CD14-positive monocyte (primary cell): ENCODE measurements around the gene MBL2. TPM values are rescaled to one million over a fixed set of nuclear protein-coding genes. Genes with fewer than 3 reads are reported as not detected.

Source experiments
- DNase-seq, 3 donors: peaks; one replicate each; pipeline ENCODE4 v3.0.0-alpha.2; 2011 to 2022
- H2AFZ ChIP-seq: 2 replicates; pipeline ENCODE4 v1.6.0; 2012; ENCODE audit warnings: mild to moderate bottlenecking, low read depth, low read length, inconsistent platforms; ENCODE audit not compliant: insufficient read depth, poor library complexity, severe bottlenecking
- H3K27ac ChIP-seq, 2 donors: 1 replicate in 1 of 2; 2 replicates in 1 of 2; pipeline ENCODE4 v1.5.1; 2012 to 2013; ENCODE audit warnings: low read length in 2 of 2, control low read depth in 1 of 2, inconsistent platforms in 1 of 2, low read depth in 1 of 2, mild to moderate bottlenecking in 1 of 2
- H3K27me3 ChIP-seq, 2 donors: one replicate each; pipeline versions ENCODE4 v1.6.0 to v1.6.1; 2011 to 2013; ENCODE audit warnings: low read length in 2 of 2; ENCODE audit not compliant: control insufficient read depth in 2 of 2, insufficient read depth in 2 of 2
- H3K36me3 ChIP-seq, 2 donors: replicated peaks in 1 of 2; 1 replicate in 1 of 2; 2 replicates in 1 of 2; pipeline versions ENCODE4 v1.5.1 to v1.6.1; 2012 to 2013; ENCODE audit warnings: low read length in 2 of 2, control low read depth in 1 of 2, inconsistent platforms in 1 of 2, mild to moderate bottlenecking in 1 of 2; ENCODE audit not compliant: insufficient read depth in 2 of 2, control insufficient read depth in 1 of 2
- H3K4me1 ChIP-seq, 2 donors: 1 replicate in 1 of 2; 2 replicates in 1 of 2; pipeline versions ENCODE4 v1.5.1 to v1.6.1; 2012 to 2013; ENCODE audit warnings: low read length in 2 of 2, control low read depth in 1 of 2, inconsistent platforms in 1 of 2, mild to moderate bottlenecking in 1 of 2, moderate library complexity in 1 of 2; ENCODE audit not compliant: insufficient read depth in 2 of 2, control insufficient read depth in 1 of 2
- H3K4me2 ChIP-seq: replicated peaks from 2 replicates; pipeline ENCODE3; 2012; ENCODE audit warnings: low read length, moderate library complexity, mild to moderate bottlenecking; ENCODE audit not compliant: poor library complexity, severe bottlenecking; ENCODE audit errors: extremely low read depth
- H3K4me3 ChIP-seq, 3 experiments: fragments of 200-600 bp in 1 of 3; sonication (generic) in 1 of 3; replicated peaks in 1 of 3; 1 replicate in 2 of 3; 2 replicates in 1 of 3; pipeline ENCODE4 v1.5.1; 2011 to 2013; ENCODE audit warnings: low read length in 3 of 3, mild to moderate bottlenecking in 3 of 3, control low read depth in 2 of 3, low read depth in 2 of 3, inconsistent platforms in 1 of 3, moderate library complexity in 1 of 3
- H3K79me2 ChIP-seq: 2 replicates; pipeline ENCODE4 v1.6.0; 2012; ENCODE audit warnings: mild to moderate bottlenecking, control low read depth, inconsistent platforms, low read length, moderate library complexity; ENCODE audit not compliant: insufficient read depth
- H3K9ac ChIP-seq: 2 replicates; pipeline ENCODE4 v1.6.0; 2017; ENCODE audit warnings: low read length, mild to moderate bottlenecking; ENCODE audit not compliant: insufficient read depth, poor library complexity, severe bottlenecking
- H3K9me3 ChIP-seq, 2 donors: replicated peaks in 1 of 2; 1 replicate in 1 of 2; 2 replicates in 1 of 2; pipeline versions ENCODE4 v1.5.1 to v1.6.1; 2012 to 2013; ENCODE audit warnings: low read length in 2 of 2, control low read depth in 1 of 2; ENCODE audit not compliant: control insufficient read depth in 1 of 2, insufficient read depth in 1 of 2
- H4K20me1 ChIP-seq: 2 replicates; pipeline ENCODE4 v1.6.0; 2012; ENCODE audit warnings: mild to moderate bottlenecking, low read length, control low read depth, moderate library complexity; ENCODE audit not compliant: insufficient read depth
- H3K27ac Mint-ChIP-seq, 7 donors: one replicate each; pipeline ENCODE4 v1.8.0; 2020; ENCODE audit warnings: mild to moderate bottlenecking in 7 of 7, mixed read lengths in 7 of 7, moderate library complexity in 6 of 7, inconsistent platforms in 2 of 7
- H3K27me3 Mint-ChIP-seq, 3 donors: one replicate each; pipeline ENCODE4 v1.8.0; 2021 to 2022; ENCODE audit warnings: low read depth in 3 of 3, mild to moderate bottlenecking in 3 of 3, mixed read lengths in 3 of 3, moderate library complexity in 3 of 3, inconsistent platforms in 1 of 3
- H3K36me3 Mint-ChIP-seq, 2 donors: one replicate each; pipeline ENCODE4 v1.8.0; 2020; ENCODE audit warnings: mixed read lengths in 2 of 2, inconsistent platforms in 1 of 2, mild to moderate bottlenecking in 1 of 2
- H3K4me1 Mint-ChIP-seq: one replicate; pipeline ENCODE4 v1.8.0; 2020; ENCODE audit warnings: mild to moderate bottlenecking, mixed read lengths
- H3K4me3 Mint-ChIP-seq, 2 donors: one replicate each; pipeline ENCODE4 v1.8.0; 2020; ENCODE audit warnings: mild to moderate bottlenecking in 2 of 2, mixed read lengths in 2 of 2, moderate library complexity in 1 of 2
- H3K9me3 Mint-ChIP-seq, 7 donors: one replicate each; pipeline ENCODE4 v1.8.0; 2020 to 2022; ENCODE audit warnings: mixed read lengths in 7 of 7, mild to moderate bottlenecking in 6 of 7, moderate library complexity in 6 of 7, inconsistent platforms in 2 of 7
- CTCF ChIP-seq: fragments of 200-600 bp; IDR thresholded peaks from one replicate; pipeline ENCODE4 v1.8.0; 2022; ENCODE audit warnings: antibody characterized with exemption, mild to moderate bottlenecking
- WGBS: methylation state at CpG from one replicate; pipeline ENCODE4 v1.1.5; 2013; ENCODE audit warnings: missing lambda C conversion rate; ENCODE audit not compliant: insufficient coverage; 5-methylcytosine and 5-hydroxymethylcytosine counted together
- intact Hi-C, 2 donors: fragments of 100-400 bp; cut with micrococcal nuclease; formaldehyde crosslinking; loops; one replicate each; pipeline versions ENCODE4 v1.15.0 to v1.15.1; 2023
- polyA plus RNA-seq, 3 donors: library from polyadenylated mRNA; depleted of rRNA in 1 of 3; unstranded in 2 of 3; stranded (reverse) in 1 of 3; fragments of 300-500 nt in 2 of 3; fragments of >200 nt in 1 of 3; fragmentation: Illumina TruSeq in 2 of 3; gene quantifications; 1 replicate in 2 of 3; 2 replicates in 1 of 3; pipeline ENCODE4 v1.2.3, GENCODE V29; 2012 to 2021

Gene MBL2
- polyA plus RNA-seq, 3 donors, result not detected

- Histone ChIP-seq H3K27me3 (no peaks in the 10 kb centered on the region), H3K27ac (no peak overlapping the region), H3K36me3 (no peaks in the 10 kb centered on the region), H3K9ac (no peak overlapping the region), H3K4me2 (no peak overlapping the region), H4K20me1 (no peaks in the 10 kb centered on the region), H3K4me3 (no peak overlapping the region), H3K4me1 (no peaks in the 10 kb centered on the region), H3K9me3 (no peaks in the 10 kb centered on the region), H3K79me2 (no peaks in the 10 kb centered on the region), H2AFZ (no peak overlapping the region)
- WGBS, result no CpG with 5 or more reads among the region's 1 CpG
- Mint-ChIP-seq H3K27ac (no peak overlapping the region), H3K4me3 (no peak overlapping the region), H3K9me3 (peaks cover 0 to 11% (median 2%) of the 10 kb centered on the region in 7 donors), H3K36me3 (no peaks in the 10 kb centered on the region), H3K4me1 (no peaks in the 10 kb centered on the region), H3K27me3 (no peaks in the 10 kb centered on the region)
- DNase-seq, result no peak
- TF ChIP-seq CTCF, result no peak
- intact Hi-C loops, result no loop called here
These were observed 29.4 kb upstream of the MBL2 start for GRCh38 chr10:52801947-52802346.

- H3K79me2 ChIP-seq, result no peaks in the 10 kb centered on the region
- intact Hi-C loops, result no loop called here
- H3K4me3 ChIP-seq, result no peak overlapping the region
- Mint-ChIP-seq H3K36me3 (no peaks in the 10 kb centered on the region), H3K4me1 (peaks cover 2% of the 10 kb centered on the region), H3K4me3 (no peak overlapping the region), H3K27me3 (no peaks in the 10 kb centered on the region), H3K9me3 (peaks cover 0 to 5% (median 2%) of the 10 kb centered on the region in 7 donors), H3K27ac (no peak overlapping the region)
- H3K27ac ChIP-seq, result no peak overlapping the region
- no peaks in the 10 kb centered on the region for H3K4me1 ChIP-seq
- H3K36me3 ChIP-seq, result no peaks in the 10 kb centered on the region
- no peaks in the 10 kb centered on the region for H4K20me1 ChIP-seq
- TF ChIP-seq CTCF, result no peak
- no peaks in the 10 kb centered on the region for H3K27me3 ChIP-seq
- H3K9ac ChIP-seq, result no peak overlapping the region
- H3K9me3 ChIP-seq, result no peaks in the 10 kb centered on the region
- 89% methylated on average over 5 of the region's 5 CpGs for WGBS
- no peak for DNase-seq
- no peak overlapping the region for H3K4me2 ChIP-seq
- H2AFZ ChIP-seq, result no peak overlapping the region
These were observed 13.5 kb upstream of the MBL2 start for GRCh38 chr10:52786098-52786497.
